Left lung (tissue), 10 donors: ENCODE data around the gene RASL10A. TPM values are rescaled to one million over a fixed set of nuclear protein-coding genes. Genes with fewer than 3 reads are reported as not detected.

Experiments used
- ATAC-seq: fragments of 200-7000 bp; cut with Tn5 transposase; one replicate; pipeline ENCODE4 v1.9.1; 2020; ENCODE audit warnings: moderate library complexity
- DNase-seq, 4 donors: peaks; one replicate each; pipeline ENCODE4 v3.0.0-alpha.2; 2013 to 2020
- H3K27ac ChIP-seq, 2 donors: fragments of 200-600 bp; sonication (generic) in 1 of 2; one replicate each; pipeline versions ENCODE4 v1.5.0 to v1.8.0; 2020 to 2021
- H3K27me3 ChIP-seq, 2 donors: fragments of 200-600 bp; sonication (generic) in 1 of 2; one replicate each; pipeline versions ENCODE4 v1.5.0 to v1.8.0; 2020 to 2021
- H3K36me3 ChIP-seq, 2 donors: fragments of 200-600 bp; sonication (generic) in 1 of 2; one replicate each; pipeline versions ENCODE4 v1.5.0 to v1.8.0; 2020 to 2021
- H3K4me1 ChIP-seq, 2 donors: fragments of 200-600 bp; one replicate each; pipeline ENCODE4 v1.8.0; 2021
- H3K4me3 ChIP-seq, 2 donors: fragments of 200-600 bp; sonication (generic) in 1 of 2; one replicate each; pipeline versions ENCODE4 v1.5.0 to v1.8.0; 2020 to 2021; ENCODE audit warnings: mild to moderate bottlenecking in 1 of 2
- H3K9me3 ChIP-seq, 2 donors: fragments of 200-600 bp; sonication (generic) in 1 of 2; one replicate each; pipeline versions ENCODE4 v1.5.0 to v1.8.0; 2020 to 2021
- intact Hi-C, 2 donors: fragments of 100-400 bp; cut with DNase I; formaldehyde crosslinking; loops; one replicate each; pipeline versions ENCODE4 v1.11.2 to v1.14.2; 2022
- polyA plus RNA-seq, 6 donors: library from polyadenylated mRNA; unstranded; fragments of 120-200 nt; gene quantifications; one replicate each; pipeline ENCODE4 v1.2.1, GENCODE V29; 2013; ENCODE audit not compliant: insufficient read length in 6 of 6
- total RNA-seq, 2 donors: library from RNA; stranded (reverse); fragmentation: NEBNext Ultra II Directional; extraction: Animal tissue kit (Norgen Biotek cat#: 25700); gene quantifications; one replicate each; pipeline ENCODE4 v1.2.1, GENCODE V29; 2021
- TF ChIP-seq, protein P1 (sequence below), 2 donors: fragments of 200-600 bp; sonication (generic) in 1 of 2; IDR thresholded peaks; one replicate each; pipeline versions ENCODE4 v1.5.0 to v1.8.0; 2021; ENCODE audit warnings: antibody characterized with exemption in 2 of 2
- donor health status: DM: no; HTN: yes; CAD: no.
- donor health status: DM: no; HTN: no; CAD: no.

The RASL10A gene
- total and polyA plus RNA-seq, 8 donors: 0.21 to 1.8 (median 0.52) TPM; not detected in 1

GRCh38 chr22:29313576-29314466, 1.7 kb downstream of the RASL10A start:
- DNase-seq (peak in 1 of 4 donors; percentile 78), ATAC-seq (no peak)
- intact Hi-C loops: no loop called here
- Histone ChIP-seq H3K4me1 (peaks cover 44 to 68% of the 10 kb centered on the region in 2 donors), H3K9me3 (no peaks in the 10 kb centered on the region), H3K27me3 (peaks cover 35 to 53% of the 10 kb centered on the region in 2 donors), H3K4me3 (no peak overlapping the region), H3K27ac (no peak overlapping the region), H3K36me3 (peaks cover 0 to 11% of the 10 kb centered on the region in 2 donors)
- TF ChIP-seq, protein P1, sequence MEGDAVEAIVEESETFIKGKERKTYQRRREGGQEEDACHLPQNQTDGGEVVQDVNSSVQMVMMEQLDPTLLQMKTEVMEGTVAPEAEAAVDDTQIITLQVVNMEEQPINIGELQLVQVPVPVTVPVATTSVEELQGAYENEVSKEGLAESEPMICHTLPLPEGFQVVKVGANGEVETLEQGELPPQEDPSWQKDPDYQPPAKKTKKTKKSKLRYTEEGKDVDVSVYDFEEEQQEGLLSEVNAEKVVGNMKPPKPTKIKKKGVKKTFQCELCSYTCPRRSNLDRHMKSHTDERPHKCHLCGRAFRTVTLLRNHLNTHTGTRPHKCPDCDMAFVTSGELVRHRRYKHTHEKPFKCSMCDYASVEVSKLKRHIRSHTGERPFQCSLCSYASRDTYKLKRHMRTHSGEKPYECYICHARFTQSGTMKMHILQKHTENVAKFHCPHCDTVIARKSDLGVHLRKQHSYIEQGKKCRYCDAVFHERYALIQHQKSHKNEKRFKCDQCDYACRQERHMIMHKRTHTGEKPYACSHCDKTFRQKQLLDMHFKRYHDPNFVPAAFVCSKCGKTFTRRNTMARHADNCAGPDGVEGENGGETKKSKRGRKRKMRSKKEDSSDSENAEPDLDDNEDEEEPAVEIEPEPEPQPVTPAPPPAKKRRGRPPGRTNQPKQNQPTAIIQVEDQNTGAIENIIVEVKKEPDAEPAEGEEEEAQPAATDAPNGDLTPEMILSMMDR (IDR thresholded peaks at IDR 0.05): no peak

DNA sequence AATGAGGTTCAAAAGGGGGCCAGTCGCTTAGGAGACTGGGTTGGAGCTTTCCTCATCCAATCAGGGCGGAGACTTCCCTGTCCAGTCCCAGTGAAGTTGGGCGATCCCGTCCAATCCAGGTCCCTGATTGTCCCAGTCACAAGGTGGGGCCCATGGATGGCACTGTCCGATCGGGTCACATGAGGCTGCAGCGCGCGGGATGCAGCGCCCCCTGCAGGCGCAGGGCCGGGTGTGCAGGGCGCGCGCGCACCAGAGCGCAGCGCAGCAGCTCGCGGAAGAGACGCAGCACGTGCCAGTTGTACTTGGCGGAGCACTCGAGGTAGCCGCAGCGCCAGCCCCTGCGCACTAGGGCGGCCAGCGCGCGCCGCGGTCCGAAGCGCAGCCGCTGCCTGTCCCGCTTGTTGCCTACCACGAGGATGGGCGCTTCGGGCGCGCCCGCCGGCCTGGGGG, 2.3 kb downstream of the RASL10A start:
- intact Hi-C loops: no loop called here
- peak in 1 of 4 donors; percentile 65 for DNase-seq
- Histone ChIP-seq H3K4me1 (peaks cover 50 to 74% of the 10 kb centered on the region in 2 donors), H3K4me3 (no peak overlapping the region), H3K27me3 (peaks cover 35 to 53% of the 10 kb centered on the region in 2 donors), H3K27ac (no peak overlapping the region), H3K36me3 (peaks cover 0 to 11% of the 10 kb centered on the region in 2 donors), H3K9me3 (no peaks in the 10 kb centered on the region)
- TF ChIP-seq, protein P1 (IDR thresholded peaks at IDR 0.05): peak; percentile 44 to 71
- ATAC-seq: peak; percentile 9

DNA sequence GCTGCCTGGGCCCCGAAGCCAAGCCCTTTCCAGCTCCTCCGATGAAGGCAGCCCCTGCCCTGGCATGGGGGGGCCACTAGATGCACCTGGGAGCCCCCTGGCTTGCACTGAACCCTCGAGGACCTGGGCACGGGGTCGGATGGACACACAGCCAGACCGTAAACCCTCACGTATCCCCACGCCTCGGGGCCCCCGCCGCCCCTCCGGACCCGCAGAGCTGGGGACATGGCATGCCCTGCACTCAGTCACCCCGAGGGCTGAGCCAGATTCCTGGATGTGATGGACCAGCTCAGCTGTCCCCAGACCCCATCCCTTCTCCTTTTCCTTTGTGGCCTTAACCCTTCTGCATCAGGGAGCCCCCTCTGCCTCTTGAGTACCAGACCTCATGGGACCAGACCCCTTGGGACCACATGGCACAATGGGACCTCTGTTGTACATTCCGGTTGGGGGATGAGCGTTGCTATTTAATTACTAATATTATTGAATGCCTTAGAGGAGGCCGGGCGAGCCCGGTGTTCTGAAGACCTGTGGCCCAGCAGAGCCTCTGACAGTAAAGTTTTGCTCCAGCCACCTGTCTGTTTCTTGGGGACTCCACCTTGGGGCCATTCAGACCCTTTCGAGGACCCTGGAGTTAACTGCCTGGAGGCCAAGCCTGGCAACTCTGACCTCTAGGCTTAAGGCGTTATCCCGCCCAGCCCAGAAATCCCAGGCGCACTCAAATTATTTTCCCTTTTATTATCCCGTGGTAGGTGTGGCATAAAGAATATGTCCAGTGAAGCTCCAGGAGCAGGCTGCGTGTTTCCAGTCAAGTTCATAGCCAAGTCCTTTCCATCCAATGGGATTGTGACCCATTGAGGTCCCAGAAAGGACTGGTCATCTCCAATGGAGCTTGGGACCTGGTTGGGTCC, 3.0 kb downstream of the RASL10A start:
- H3K27me3 ChIP-seq: peaks cover 35 to 55% of the 10 kb centered on the region in 2 donors
- H3K4me3 ChIP-seq: no peak overlapping the region
- no peak overlapping the region for H3K27ac ChIP-seq
- ATAC-seq: no peak
- intact Hi-C loops: no loop called here
- H3K4me1 ChIP-seq: peaks cover 56 to 81% of the 10 kb centered on the region in 2 donors
- no peaks in the 10 kb centered on the region for H3K9me3 ChIP-seq
- peak in 1 of 4 donors; percentile 82 for DNase-seq
- TF ChIP-seq, protein P1 (IDR thresholded peaks at IDR 0.05): no peak
- H3K36me3 ChIP-seq: peaks cover 0 to 11% of the 10 kb centered on the region in 2 donors

DNA sequence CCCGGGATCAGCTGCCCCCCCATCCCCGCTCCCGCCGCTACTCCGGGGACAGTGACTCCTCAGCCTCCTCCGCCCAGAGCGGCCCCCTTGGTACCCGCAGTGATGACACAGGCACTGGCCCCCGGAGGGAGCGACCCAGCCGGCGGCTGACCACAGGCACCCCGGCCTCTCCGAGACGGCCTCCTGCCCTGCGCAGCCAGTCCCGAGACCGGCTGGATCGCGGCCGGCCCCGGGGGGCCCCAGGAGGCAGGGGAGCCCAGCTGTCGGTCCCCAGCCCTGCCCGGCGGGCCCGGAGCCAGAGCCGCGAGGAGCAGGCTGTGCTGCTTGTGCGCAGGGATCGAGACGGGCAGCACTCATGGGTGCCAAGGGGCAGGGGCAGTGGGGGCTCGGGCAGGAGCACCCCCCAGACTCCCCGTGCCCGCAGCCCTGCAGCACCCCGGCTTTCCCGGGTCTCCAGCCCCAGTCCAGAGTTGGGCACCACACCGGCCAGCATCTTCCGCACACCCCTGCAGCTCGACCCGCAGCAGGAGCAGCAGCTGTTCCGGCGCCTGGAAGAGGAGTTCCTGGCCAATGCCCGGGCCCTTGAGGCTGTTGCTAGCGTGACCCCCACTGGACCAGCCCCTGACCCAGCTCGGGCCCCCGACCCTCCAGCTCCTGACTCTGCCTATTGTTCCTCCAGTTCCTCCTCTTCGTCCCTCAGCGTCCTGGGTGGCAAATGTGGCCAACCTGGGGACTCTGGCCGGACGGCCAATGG, 3.9 kb downstream of the RASL10A start:
- DNase-seq (peak in 1 of 4 donors; percentile 82), ATAC-seq (no peak)
- H3K36me3 ChIP-seq: peaks cover 0 to 11% of the 10 kb centered on the region in 2 donors
- intact Hi-C loops: no loop called here
- peaks cover 35 to 56% of the 10 kb centered on the region in 2 donors for H3K27me3 ChIP-seq
- no peak overlapping the region for H3K4me3 ChIP-seq
- TF ChIP-seq, protein P1 (IDR thresholded peaks at IDR 0.05): no peak
- H3K4me1 ChIP-seq: peaks cover 56 to 89% of the 10 kb centered on the region in 2 donors
- H3K27ac ChIP-seq: peak overlapping the region; percentile 62 to 83
- no peaks in the 10 kb centered on the region for H3K9me3 ChIP-seq
